Peyer's patch (tissue), 4 donors: ENCODE measurements around the gene TOMM22.

Source experiments
- POLR2A ChIP-seq, 2 donors: fragments of 450-650 bp; IDR thresholded peaks; one replicate each; pipeline ENCODE4 v1.5.1; 2017; ENCODE audit warnings: antibody characterized with exemption in 2 of 2, mild to moderate bottlenecking in 2 of 2, moderate library complexity in 2 of 2
- TF ChIP-seq, protein P1 (sequence below), 6 experiments: fragments of 450-650 bp in 4 of 6; fragments of 200-600 bp in 2 of 6; sonication (generic) in 1 of 6; IDR thresholded peaks; one replicate each; pipeline ENCODE4 v1.5.1; 2017 to 2019; ENCODE audit warnings: antibody characterized with exemption in 6 of 6, mild to moderate bottlenecking in 3 of 6, moderate library complexity in 1 of 6

DNA sequence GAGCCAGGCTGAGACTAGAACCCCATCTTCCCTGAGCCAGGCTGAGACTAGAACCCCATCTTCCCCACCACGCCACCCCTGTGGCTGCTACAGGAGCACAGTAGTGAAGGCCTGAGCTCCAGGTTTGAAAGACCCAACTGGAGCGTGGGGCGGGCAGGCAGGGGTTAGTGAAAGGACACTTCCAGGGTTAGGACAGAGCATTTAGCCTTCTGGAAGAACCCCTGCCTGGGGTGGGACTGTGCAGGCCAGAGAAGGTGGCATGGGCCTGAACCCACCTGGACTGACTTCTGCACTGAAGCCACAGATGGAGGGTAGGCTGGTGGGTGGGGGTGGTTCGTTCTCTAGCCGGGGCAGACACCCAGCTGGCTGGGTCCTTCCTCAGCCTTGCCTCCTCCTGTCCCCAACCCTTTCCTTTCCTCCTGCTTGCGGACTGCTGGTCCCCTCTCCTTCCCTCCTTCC lies 50.0 kb downstream of the TOMM22 start:
- TF ChIP-seq, protein P1, sequence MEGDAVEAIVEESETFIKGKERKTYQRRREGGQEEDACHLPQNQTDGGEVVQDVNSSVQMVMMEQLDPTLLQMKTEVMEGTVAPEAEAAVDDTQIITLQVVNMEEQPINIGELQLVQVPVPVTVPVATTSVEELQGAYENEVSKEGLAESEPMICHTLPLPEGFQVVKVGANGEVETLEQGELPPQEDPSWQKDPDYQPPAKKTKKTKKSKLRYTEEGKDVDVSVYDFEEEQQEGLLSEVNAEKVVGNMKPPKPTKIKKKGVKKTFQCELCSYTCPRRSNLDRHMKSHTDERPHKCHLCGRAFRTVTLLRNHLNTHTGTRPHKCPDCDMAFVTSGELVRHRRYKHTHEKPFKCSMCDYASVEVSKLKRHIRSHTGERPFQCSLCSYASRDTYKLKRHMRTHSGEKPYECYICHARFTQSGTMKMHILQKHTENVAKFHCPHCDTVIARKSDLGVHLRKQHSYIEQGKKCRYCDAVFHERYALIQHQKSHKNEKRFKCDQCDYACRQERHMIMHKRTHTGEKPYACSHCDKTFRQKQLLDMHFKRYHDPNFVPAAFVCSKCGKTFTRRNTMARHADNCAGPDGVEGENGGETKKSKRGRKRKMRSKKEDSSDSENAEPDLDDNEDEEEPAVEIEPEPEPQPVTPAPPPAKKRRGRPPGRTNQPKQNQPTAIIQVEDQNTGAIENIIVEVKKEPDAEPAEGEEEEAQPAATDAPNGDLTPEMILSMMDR (IDR thresholded peaks at IDR 0.05) = no peak
- TF ChIP-seq POLR2A (IDR thresholded peaks at IDR 0.05) = no peak
